GM12878 (cell line): ENCODE data around the gene HS3ST3B1. TPM values are rescaled to one million over a fixed set of nuclear protein-coding genes. Genes with fewer than 3 reads are reported as not detected.

Source experiments
- ATAC-seq: fragments of 200-7000 bp; cut with Tn5 transposase; 3 replicates; pipeline ENCODE4 v1.9.1; 2020; ENCODE audit warnings: mild to moderate bottlenecking, moderate library complexity
- BruUV-seq: library from RNA; stranded (reverse); fragments of 400-500 nt; replicated peaks from 2 replicates; lab custom pipeline; 2021; lab: Mats Ljungman, UMichigan
- CTCF ChIA-PET: fragments of 300-600 bp; sonication (Branson Sonifier 250); formaldehyde crosslinking; extraction: SDS; loops from one replicate; lab custom pipeline; 2021; ENCODE audit warnings: inconsistent platforms; lab: Yijun Ruan, JAX
- POLR2A ChIA-PET: fragments of 350-600 bp; formaldehyde crosslinking; extraction: SDS; loops from one replicate; lab custom pipeline; 2021; ENCODE audit warnings: inconsistent platforms; lab: Charles Lee
- RAD21 ChIA-PET: fragments of 300-600 bp; sonication (Branson Sonifier 250); formaldehyde crosslinking; loops from one replicate; lab custom pipeline; 2023; ENCODE audit warnings: antibody characterized with exemption; ENCODE audit not compliant: unreplicated experiment; lab: Charles Lee
- SMC1A ChIA-PET: fragments of 300-600 bp; sonication (Branson Sonifier 250); formaldehyde crosslinking; loops from one replicate; lab custom pipeline; 2023; ENCODE audit not compliant: unreplicated experiment, uncharacterized antibody; lab: Charles Lee
- DNase-seq: peaks from one replicate; pipeline ENCODE4 v3.0.0-alpha.2; 2011; ENCODE audit warnings: low read depth, low spot score
- FAIRE-seq: peaks from 3 replicates; lab custom pipeline; 2011; peaks lifted over from hg19 to GRCh38; lab: Jason Lieb, UNC
- H2AFZ ChIP-seq: 2 replicates; pipeline ENCODE4 v1.6.0; 2011; ENCODE audit warnings: low read depth, low read length, control low read depth; ENCODE audit not compliant: control insufficient read depth
- H3K27ac ChIP-seq: 2 replicates; pipeline ENCODE4 v1.5.1; 2011; ENCODE audit warnings: control low read depth; ENCODE audit not compliant: control insufficient read depth, insufficient read depth
- H3K27me3 ChIP-seq, 2 experiments: replicated peaks in 1 of 2; 2 replicates each; pipeline versions ENCODE4 v1.6.0 to v1.6.1; 2011; ENCODE audit warnings: low read length in 1 of 2; ENCODE audit not compliant: control insufficient read depth in 2 of 2, insufficient read depth in 2 of 2
- H3K36me3 ChIP-seq, 2 experiments: 2 replicates each; pipeline ENCODE4 v1.5.1; 2011; ENCODE audit warnings: low read length in 1 of 2; ENCODE audit not compliant: control insufficient read depth in 2 of 2, insufficient read depth in 2 of 2
- H3K4me1 ChIP-seq: 2 replicates; pipeline ENCODE4 v1.6.1; 2011; ENCODE audit warnings: mild to moderate bottlenecking, low read length, moderate library complexity, mixed read lengths; ENCODE audit not compliant: control insufficient read depth, insufficient read depth
- H3K4me2 ChIP-seq: 2 replicates; pipeline ENCODE4 v1.6.0; 2011; ENCODE audit warnings: control low read depth; ENCODE audit not compliant: control insufficient read depth, insufficient read depth
- H3K4me3 ChIP-seq: fragments of 200-600 bp; sonication (generic); 2 replicates; pipeline ENCODE4 v1.5.1; 2016
- H3K79me2 ChIP-seq: 2 replicates; pipeline ENCODE4 v1.6.0; 2011; ENCODE audit warnings: low read length; ENCODE audit not compliant: control insufficient read depth, insufficient read depth
- H3K9ac ChIP-seq: 2 replicates; pipeline ENCODE4 v1.8.0; 2011; ENCODE audit warnings: low read length, control low read depth, mixed read lengths; ENCODE audit not compliant: control insufficient read depth, insufficient read depth
- H3K9me3 ChIP-seq: replicated peaks from 3 replicates; pipeline ENCODE4 v1.5.1; 2011; ENCODE audit warnings: mild to moderate bottlenecking, low read length; ENCODE audit not compliant: control insufficient read depth, insufficient read depth
- H4K20me1 ChIP-seq: 2 replicates; pipeline ENCODE4 v1.6.0; 2011; ENCODE audit not compliant: control insufficient read depth, insufficient read depth
- BCL11A ChIP-seq: IDR thresholded peaks from 2 replicates; pipeline ENCODE4 v1.6.1; 2011; ENCODE audit warnings: low read depth, low read length
- BHLHE40 ChIP-seq, 2 experiments: fragments of 450-650 bp in 1 of 2; IDR thresholded peaks; 2 replicates each; pipeline ENCODE4 v1.6.1; 2011 to 2017; ENCODE audit warnings: low read depth in 2 of 2, borderline replicate concordance in 1 of 2, improper control_type of control experiment in 1 of 2, low read length in 1 of 2, mild to moderate bottlenecking in 1 of 2
- CREB1 ChIP-seq: IDR thresholded peaks from 2 replicates; pipeline ENCODE4 v1.6.1; 2012; ENCODE audit warnings: low read depth, mild to moderate bottlenecking, inconsistent platforms
- HSF1 ChIP-seq: fragments of 150-350 bp; IDR thresholded peaks from 2 replicates; pipeline ENCODE4 v1.6.1; 2014; ENCODE audit warnings: mild to moderate bottlenecking, low read depth, low read length
- NFXL1 ChIP-seq: fragments of 450-650 bp; IDR thresholded peaks from 2 replicates; pipeline ENCODE4 v1.6.1; 2017; ENCODE audit warnings: antibody characterized with exemption, mild to moderate bottlenecking, borderline replicate concordance
- NFYB ChIP-seq: IDR thresholded peaks from 2 replicates; pipeline ENCODE4 v1.6.1; 2011; ENCODE audit warnings: low read depth, mild to moderate bottlenecking, low read length, improper control_type of control experiment, moderate library complexity; ENCODE audit not compliant: insufficient read depth
- RUNX3 ChIP-seq: IDR thresholded peaks from 2 replicates; pipeline ENCODE4 v1.6.1; 2012; ENCODE audit warnings: low read length, inconsistent platforms
- SREBF1 ChIP-seq: IDR thresholded peaks from 2 replicates; pipeline ENCODE4 v1.6.1; 2012; ENCODE audit warnings: mild to moderate bottlenecking, low read length
- ZBTB40 ChIP-seq: fragments of 450-650 bp; IDR thresholded peaks from 2 replicates; pipeline ENCODE4 v1.6.1; 2016; ENCODE audit warnings: mild to moderate bottlenecking, moderate library complexity, borderline replicate concordance
- ZNF274 ChIP-seq: IDR thresholded peaks from one replicate; pipeline ENCODE4 v1.8.0; 2011; ENCODE audit not compliant: insufficient read length, insufficient read depth
- WGBS: methylation state at CpG from one replicate; pipeline ENCODE4 v1.1.6; 2016; ENCODE audit warnings: low lambda C conversion rate; ENCODE audit not compliant: insufficient replicate concordance, insufficient coverage; ENCODE audit errors: missing lambda C conversion rate; 5-methylcytosine and 5-hydroxymethylcytosine counted together
- in situ Hi-C: fragments of 300-500 bp; cut with MboI; formaldehyde crosslinking; loops from 9 replicates; pipeline ENCODE4 v1.14.3; 2018; ENCODE audit warnings: mixed read lengths
- intact Hi-C: fragments of 100-400 bp; cut with micrococcal nuclease; formaldehyde crosslinking; loops from one replicate; pipeline ENCODE4 v1.14.2; 2022; ENCODE audit not compliant: unreplicated experiment
- polyA plus RNA-seq, 11 experiments: library from polyadenylated mRNA; depleted of rRNA in 4 of 11; unstranded in 6 of 11; stranded (reverse) in 5 of 11; fragments of >200 nt; fragmentation: Nextera tagmentation in 4 of 11; fragmentation: Illumina TruSeq in 1 of 11; extraction: Ambion mirVana in 4 of 11; extraction: Trizol in 1 of 11; gene quantifications; 1 replicate in 1 of 11; 2 replicates in 10 of 11; pipeline versions ENCODE4 v1.2.1 to v1.2.3, GENCODE V29; 2011 to 2016; ENCODE audit warnings: inconsistent platforms in 2 of 11, missing spikeins in 2 of 11, low read depth in 1 of 11
- total RNA-seq, 4 experiments: library from RNA; depleted of rRNA in 3 of 4; stranded (reverse); fragments of >200 nt in 3 of 4; fragmentation: Illumina TruSeq in 1 of 4; extraction: Trizol in 1 of 4; gene quantifications; 2 replicates each; pipeline versions ENCODE4 v1.2.1 to v1.2.3, GENCODE V29; 2013 to 2021
- TF ChIP-seq, protein P1 (sequence below): fragments of 450-650 bp; IDR thresholded peaks from 2 replicates; pipeline ENCODE4 v1.6.1; 2016; ENCODE audit warnings: mild to moderate bottlenecking
- TF ChIP-seq, protein P2 (sequence below): IDR thresholded peaks from 2 replicates; pipeline ENCODE4 v1.6.1; 2011; ENCODE audit warnings: low read depth, low read length, improper control_type of control experiment, borderline replicate concordance

HS3ST3B1 gene
- total and polyA plus RNA-seq, 10 of the 15 experiments (the other 5 are each of a cell fraction or from before 2014, with no cell fraction given) = 0.03 to 0.14 (median 0.06) TPM; not detected in 3

GRCh38 chr17:14341866-14342265 lies 41.0 kb downstream of the HS3ST3B1 start (continued):
- no peak for TF ChIP-seq ZBTB40

- H3K27ac ChIP-seq = no peak overlapping the region; the same call in 1 of the 2 replicates
- H2AFZ ChIP-seq = no peak overlapping the region
- H3K79me2 ChIP-seq = no peaks in the 10 kb centered on the region
- no peaks in the 10 kb centered on the region for H3K36me3 ChIP-seq
- in situ Hi-C loops (no loop called here), intact Hi-C loops (no loop called here)
- ChIA-PET CTCF (no interaction called here), RAD21 (no interaction called here), SMC1A (no interaction called here), POLR2A (no interaction called here)
- WGBS = 33% methylated on average over 6 of the region's 6 CpGs
- DNase-seq (no peak), FAIRE-seq (no peak), ATAC-seq (no peak)
- H3K4me1 ChIP-seq = peaks cover 10% of the 10 kb centered on the region; the same call in 1 of the 2 replicates
- H4K20me1 ChIP-seq = no peaks in the 10 kb centered on the region
- H3K27me3 ChIP-seq = no peaks in the 10 kb centered on the region
- H3K4me3 ChIP-seq = no peak overlapping the region
- H3K4me2 ChIP-seq = no peak overlapping the region
- BruUV-seq = no TSS peak
- no peaks in the 10 kb centered on the region for H3K9me3 ChIP-seq
- H3K9ac ChIP-seq = no peak overlapping the region
- TF ChIP-seq SREBF1 (no peak), HSF1 (no peak), ZNF274 (no peak), NFYB (no peak), CREB1 (no peak), RUNX3 (no peak), BCL11A (no peak), NFXL1 (no peak), BHLHE40 (IDR thresholded peaks at IDR 0.05; ENCODE audit: borderline replicate concordance in 1 of 2, low read depth in 2 of 2, low read length in 1 of 2) (no peak)
- TF ChIP-seq, protein P1, sequence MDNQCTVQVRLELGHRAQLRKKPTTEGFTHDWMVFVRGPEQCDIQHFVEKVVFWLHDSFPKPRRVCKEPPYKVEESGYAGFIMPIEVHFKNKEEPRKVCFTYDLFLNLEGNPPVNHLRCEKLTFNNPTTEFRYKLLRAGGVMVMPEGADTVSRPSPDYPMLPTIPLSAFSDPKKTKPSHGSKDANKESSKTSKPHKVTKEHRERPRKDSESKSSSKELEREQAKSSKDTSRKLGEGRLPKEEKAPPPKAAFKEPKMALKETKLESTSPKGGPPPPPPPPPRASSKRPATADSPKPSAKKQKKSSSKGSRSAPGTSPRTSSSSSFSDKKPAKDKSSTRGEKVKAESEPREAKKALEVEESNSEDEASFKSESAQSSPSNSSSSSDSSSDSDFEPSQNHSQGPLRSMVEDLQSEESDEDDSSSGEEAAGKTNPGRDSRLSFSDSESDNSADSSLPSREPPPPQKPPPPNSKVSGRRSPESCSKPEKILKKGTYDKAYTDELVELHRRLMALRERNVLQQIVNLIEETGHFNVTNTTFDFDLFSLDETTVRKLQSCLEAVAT = no peak
- TF ChIP-seq, protein P2, sequence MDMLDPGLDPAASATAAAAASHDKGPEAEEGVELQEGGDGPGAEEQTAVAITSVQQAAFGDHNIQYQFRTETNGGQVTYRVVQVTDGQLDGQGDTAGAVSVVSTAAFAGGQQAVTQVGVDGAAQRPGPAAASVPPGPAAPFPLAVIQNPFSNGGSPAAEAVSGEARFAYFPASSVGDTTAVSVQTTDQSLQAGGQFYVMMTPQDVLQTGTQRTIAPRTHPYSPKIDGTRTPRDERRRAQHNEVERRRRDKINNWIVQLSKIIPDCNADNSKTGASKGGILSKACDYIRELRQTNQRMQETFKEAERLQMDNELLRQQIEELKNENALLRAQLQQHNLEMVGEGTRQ = no peak
Observed at GRCh38 chr17:14346801-14347200, 45.9 kb downstream of the HS3ST3B1 start.
